Umbilical cord (tissue), 2 donors: ENCODE results near the gene QRSL1. TPM values are rescaled to one million over a fixed set of nuclear protein-coding genes. Genes with fewer than 3 reads are reported as not detected.
"Not testable (repeated sequence)": the region's sequence is repeated elsewhere in the genome, so short reads cannot be mapped to it uniquely, and the experiment has no call there.

Experiments used
- DNase-seq: peaks from one replicate; pipeline ENCODE4 v3.0.0-alpha.2; 2015; ENCODE audit warnings: low spot score
- total RNA-seq: library from RNA; depleted of rRNA; stranded (reverse); fragments of >200 nt; gene quantifications from one replicate; pipeline ENCODE4 v1.2.3, GENCODE V29; 2014; ENCODE audit warnings: low replicate concordance; ENCODE audit not compliant: insufficient read depth

The QRSL1 gene
- total RNA-seq, 1 donor from 2014 or later: 10.6 TPM

DNA sequence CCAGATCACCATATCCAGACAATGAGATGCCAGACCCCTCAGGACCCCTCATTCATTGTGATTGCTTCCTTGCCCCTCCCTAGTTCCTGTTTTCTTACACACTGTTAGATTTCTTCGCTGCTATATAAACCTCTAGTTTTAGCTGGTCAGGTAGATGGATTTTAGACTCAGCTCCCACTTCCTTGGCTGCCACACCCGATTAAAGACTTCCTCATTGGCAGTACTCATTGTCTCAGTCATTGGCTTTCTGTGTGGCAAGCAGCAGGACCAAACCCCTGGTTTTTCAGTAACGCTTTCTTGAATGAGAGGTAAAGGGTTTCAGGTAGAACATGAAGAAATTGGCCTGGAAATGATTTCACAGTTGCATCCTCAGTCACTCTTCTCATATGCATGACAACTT is 47.9 kb downstream of the QRSL1 start:
- no peak for DNase-seq

DNA sequence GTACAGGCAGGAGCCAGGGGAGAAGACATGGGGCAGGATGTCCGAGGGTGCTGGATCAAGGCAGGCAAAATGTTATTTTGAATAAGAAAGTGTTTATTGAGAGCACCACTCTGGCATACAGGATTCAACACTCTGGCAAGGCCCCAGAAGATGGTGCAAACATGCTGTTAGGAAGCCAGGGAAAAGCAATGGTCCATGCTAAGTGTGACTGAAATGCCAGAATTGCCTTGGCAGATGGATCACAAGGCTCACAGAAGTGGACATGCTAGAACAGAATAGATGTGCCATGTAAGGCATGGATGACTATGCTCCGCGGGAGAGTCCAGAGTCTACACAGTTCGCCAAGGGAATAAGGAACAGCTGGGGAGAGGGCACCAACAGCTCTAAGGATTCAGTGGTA is 54.6 kb downstream of the QRSL1 start:
- no peak for DNase-seq

DNA sequence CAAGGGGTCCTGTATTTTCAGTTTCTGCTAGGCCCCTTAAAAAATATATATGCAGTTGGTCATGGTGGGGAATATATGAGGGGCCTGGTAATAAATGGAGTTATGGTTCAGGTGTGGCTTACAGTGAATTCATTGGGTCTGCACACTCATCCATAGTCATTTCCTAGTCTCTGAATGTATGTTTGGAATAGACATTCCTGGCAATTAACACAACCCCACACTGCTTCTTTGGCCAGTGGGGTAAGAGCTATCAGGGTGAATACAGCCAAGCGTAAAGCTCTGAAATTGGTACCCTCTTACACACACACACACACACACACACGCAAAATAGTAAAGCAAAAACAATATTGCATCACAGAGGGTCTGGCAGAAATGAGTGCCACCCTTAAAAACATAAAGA is 56.5 kb downstream of the QRSL1 start:
- no peak for DNase-seq

DNA sequence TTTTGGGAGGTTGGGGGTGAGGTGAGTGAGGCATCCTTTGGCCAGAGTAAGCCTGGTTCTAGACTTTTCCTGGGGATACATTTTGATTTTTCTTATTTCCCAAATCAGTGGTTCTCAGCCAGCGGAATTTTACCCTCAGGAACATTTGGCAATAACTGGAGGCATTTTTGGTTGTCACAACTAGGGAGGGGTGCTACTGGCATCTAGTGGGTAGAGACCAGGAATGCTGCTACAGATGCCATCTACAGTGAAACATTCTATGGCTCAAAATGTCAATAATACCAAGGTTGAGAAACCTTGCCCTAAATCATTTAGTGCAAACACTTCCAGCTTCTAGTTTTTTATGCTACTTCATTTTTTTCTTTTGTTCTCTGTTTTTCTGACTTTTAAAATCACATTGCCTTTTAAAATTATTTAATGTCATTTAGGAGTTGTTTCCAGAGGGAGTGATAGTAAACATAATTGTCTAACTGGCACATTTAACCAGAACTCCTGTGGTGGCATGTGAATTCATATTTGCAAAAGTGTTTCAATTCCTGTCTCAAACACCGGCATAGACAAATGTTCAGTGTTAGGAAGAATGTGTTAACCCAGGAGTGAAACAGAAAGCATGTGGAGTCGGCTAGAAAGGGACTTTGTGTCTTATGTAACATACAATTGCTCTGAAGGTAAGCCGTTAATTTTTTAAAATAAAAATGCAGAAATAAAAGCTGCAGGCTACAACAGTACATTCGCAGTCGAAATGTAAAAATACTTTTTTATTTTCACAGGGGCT is 59.0 kb downstream of the QRSL1 start:
- DNase-seq: no peak

DNA sequence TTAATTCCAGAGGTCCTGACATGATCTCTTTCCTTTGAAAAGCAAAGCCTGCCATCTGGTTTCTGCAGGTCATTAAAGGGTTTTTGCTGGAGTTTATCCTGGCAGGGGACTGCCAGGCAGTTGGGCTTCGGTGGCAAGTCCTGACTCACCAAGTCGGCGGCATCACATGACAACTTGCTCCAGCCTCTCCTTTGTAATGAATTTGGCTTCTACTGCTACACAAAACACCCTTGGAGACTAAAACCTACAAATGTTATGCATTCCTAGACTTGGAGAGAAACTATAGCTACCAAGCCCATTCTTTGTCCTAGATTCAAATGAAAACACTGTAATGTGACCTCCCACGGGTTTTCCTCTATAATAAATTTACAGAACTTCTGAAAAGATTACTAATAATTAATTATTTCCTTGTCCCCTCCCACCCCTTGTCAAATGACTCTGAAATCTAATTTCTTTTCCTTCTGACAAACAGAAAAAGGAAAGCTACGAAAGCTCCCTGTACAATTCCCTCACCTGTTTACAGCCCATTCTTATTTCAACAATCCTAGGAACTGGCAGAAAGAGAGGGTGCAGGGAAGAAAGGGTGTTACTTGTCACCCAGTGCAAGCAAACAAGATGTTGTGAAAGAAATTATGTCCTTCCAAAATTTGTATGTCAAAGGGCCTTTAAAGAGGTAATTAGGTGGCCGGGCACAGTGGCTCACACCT is 62.9 kb downstream of the QRSL1 start:
- peak; percentile 61 for DNase-seq

DNA sequence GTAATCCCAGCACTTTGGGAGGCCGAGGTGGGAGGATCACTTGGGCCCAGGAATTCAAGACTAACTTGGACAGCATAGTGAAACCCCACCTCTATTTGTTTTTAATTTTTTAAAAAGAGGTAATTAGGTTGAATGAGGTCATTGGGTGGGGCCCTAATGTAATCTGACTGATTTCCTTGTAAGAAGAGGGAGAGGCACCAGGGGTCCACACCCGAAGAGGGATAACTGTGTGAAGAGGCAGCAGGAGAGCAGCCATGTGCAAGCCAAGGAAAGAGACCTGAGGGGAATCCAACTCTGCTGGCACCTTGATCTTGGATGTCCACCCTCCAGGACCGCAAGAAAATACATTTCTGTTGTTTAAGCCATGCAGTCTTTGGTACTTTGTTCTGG is 63.4 kb downstream of the QRSL1 start:
- DNase-seq: no peak

DNA sequence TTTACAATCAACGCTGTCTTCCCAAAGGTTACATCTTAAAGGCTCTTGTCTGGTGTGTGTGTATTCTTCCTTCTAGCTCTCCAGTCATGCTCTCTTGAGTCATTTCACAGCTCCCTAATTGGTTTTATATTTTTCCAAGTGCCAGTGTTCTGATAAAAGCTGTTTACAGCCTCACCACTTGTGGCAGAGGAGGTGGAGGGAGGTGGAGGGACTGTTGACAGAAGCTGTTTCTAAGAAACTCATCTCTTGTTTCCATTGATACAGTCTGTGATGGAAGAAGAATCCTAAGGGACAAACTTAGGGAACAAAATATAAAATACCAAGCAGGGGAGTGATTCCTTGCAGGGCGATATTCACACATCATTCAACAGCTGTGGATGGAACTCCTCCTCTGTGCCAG is 64.0 kb downstream of the QRSL1 start:
- DNase-seq: no peak

DNA sequence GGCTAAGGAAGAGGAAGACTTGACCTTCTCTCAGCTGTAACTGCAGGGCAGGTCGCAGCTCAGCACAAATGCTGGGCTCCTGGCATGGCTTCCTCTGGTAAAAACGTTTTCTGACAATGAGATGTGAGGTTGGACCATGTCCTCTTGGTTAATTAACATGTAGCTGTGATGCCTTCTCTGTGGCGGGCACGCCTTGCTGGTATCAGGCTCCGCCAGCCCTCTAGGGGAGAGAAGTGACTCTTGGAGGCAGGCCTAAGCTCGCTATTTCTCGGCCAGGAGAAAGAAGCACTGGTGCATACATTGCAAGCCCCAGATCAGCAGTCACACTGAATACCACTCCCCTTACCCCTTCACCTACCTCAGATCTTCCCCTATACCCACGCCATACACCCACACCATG is 65.0 kb downstream of the QRSL1 start:
- DNase-seq: no peak

DNA sequence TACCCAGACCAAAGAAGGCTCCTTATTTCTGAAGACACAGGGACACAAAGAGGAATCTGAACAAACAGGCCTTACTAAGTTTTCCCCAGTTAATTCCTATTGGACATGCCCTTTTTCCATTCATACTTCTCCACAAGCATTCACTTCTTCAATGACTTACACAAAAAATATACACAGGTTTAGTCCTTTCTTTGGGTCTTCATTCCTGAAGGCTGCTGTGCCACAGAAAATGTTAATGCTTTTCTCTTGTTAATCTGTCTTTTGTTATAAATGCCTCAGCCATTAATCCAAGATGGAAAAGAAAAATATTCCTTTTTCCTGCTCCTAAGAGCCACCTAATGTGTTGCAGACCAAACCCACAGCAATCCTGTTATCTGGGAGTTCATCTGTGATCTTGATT is 71.2 kb downstream of the QRSL1 start:
- DNase-seq: no peak

DNA sequence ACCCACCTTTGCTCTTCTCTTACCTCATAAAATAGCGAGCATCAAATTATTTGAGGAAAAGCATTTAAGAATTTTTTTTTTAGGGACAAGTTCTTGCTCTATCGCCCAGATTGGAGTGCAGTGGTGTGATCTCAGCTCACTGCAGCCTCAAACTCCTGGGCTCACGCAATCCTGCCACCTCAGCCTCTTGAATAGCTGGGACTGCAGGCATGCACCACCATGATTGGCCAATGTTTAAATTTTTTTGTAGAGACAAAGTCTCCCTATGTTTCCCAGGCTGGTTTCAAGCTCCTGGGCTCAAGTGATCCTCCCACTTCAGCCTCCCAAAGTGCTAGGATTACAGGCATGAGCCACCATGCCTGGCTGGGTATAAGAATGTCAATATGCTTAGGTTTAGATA is 71.8 kb downstream of the QRSL1 start:
- not testable (repeated sequence) for DNase-seq

DNA sequence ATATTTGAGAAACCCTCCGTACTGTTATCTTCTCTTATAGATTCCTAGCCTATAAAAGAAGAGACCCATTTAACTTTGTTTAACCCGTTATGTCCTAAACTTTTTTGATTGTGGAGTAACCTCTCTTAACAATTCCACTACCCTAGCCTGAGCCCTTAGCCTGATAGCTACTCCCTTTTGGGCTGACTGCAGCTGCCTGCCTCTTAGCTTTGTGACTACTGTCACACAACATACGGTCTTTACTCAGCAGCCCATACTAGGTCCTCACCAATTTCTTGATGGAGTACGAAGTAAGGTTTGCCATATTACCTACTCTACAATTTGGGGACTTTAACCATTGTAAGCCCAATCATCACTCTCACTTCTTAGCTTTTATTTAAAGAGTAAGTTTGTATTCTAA is 72.7 kb downstream of the QRSL1 start:
- DNase-seq: no peak

DNA sequence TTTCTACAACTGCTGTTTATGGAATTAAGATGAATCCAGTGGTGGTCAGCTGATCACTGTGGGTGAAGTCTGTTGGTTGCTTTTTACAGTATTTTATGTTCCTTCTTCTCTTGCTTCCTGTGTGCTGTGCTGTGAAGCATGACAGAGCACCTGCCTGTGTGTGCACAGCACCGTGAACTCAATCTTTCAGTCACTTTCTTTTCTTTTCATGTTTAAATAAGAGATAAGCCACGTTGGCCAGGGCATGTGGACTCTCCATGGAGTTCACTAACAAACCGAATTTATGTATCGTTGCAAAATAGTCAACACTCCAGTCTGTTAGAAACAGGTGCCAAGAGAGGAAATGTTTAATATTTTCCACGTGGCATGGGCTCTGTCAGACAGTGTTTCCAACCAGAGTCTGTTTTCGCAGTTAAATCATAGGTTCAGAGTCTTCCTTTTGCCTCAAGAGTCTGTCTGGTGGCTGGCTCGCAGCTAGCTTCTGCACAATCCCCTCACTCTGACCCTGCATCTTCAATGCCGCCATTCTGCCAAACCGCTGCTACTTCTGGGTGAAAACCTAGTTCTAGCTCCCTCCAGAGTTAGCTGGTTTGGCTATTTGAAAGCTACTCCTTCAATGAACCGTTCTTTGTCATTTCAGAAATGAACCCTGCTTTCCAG is 73.2 kb downstream of the QRSL1 start:
- no peak for DNase-seq

DNA sequence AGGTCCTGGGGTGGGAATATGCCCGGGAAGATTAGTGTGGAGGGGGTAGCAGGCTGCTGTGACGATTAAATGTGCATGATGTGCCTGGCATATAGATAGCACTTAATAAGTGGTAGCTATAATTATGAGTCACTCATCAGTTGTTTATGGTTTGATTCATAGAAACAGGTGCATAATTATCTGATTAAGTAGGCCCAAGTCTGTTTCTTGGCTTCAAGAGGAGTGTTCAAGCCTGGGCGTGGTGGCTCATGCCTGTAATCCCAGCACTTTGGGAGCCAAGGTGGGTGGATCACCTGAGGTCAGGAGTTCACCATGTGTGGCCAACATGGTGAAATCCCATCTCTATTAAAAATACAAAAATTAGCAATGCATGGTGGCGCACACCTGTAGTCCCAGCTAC is 74.9 kb downstream of the QRSL1 start:
- DNase-seq: no peak

DNA sequence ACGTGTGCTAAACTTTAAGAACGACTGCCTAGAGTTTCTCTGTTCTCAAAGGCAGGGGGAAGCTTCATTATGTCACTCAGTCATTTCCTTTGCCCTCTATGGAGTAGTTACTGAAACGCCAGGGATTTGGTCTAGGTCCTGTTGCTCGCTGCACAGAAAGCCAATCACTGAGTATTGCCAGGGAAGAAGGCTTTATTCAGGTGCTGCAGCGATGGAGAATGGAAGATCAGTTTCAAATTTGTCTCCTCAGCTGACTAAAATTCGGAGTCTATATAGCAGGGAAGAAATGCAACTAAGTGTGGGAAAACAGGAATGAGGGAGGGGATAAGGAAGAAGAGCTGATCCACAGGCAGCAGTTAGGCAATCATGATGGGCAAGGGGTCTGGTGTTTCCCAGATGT is 75.8 kb downstream of the QRSL1 start:
- DNase-seq: no peak

DNA sequence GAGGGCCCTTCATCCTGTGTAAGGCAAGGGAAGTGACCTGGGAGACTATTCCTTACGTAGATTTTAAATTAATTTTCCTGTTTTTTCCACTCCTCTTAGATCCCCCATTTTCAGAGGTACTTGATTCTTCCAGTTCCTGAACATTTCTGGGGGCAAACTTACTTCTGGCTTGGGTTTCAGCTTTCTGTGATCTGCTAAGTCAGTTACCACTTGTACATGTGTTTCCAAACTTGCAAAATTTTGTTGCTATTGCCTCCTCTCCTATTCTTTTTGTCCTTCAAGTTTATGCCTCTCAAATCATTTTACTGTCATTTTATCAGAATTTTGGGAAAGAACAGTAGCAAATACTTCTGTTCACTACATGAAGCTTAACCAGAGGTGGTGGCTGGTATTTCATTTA is 81.2 kb downstream of the QRSL1 start:
- DNase-seq: no peak

DNA sequence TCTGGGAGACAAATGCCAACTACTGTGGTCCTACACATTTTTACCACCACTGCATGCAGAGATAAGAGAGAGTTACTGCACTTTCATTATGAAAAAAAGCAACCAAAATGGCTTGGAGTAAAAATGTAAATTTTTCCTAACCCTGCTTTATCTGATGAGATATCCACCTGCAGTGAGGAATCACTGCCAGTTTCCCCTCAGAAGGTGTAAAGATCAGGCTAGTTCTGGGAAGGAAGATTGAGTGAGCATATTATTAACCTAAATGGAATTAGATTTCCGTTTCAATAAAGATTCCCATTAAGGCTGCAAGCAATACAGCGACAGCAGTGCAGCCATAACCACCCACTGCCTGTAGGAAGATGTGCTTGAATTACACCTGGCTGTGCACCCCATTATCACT is 84.9 kb downstream of the QRSL1 start:
- no peak for DNase-seq

DNA sequence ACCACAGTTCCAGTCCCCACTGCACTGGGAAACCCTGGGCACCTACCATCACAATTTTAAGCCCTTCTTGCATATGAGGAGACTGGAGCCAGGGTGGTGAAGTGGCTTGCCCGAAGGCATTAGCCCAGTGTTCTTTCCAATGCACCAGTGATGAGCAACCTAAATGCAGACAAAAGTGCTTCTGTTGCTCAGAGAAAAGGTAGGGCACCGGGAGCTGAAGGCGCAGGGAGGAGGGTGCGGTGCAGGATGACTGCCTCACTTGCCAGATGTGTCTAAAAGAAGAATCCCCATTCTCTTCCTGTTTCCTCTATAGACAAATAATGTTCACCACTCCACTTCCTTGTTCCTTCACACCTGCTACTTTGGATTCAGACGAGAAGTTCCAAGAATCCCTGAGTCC is 86.5 kb downstream of the QRSL1 start:
- DNase-seq: no peak

DNA sequence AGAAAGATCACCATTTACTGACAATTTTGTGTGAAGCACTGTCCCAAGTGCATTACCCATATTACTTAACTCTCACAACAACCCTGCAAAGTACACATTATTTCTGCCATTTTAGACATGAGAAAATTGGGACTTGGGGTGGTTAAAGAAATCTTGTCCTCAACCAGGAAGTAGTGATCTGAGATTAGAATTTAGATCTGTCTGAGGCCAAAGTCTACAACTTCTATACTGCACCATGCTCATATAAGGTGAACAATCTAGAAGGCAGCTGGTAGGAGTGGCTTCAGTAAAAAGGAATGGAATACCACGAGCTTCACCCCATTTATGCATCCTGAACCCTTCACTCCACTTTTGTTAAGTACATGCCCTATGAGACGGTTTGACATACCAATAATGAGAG is 87.6 kb downstream of the QRSL1 start:
- no peak for DNase-seq

Other genes with a start within 250 kb of the QRSL1 start
- gene RTN4IP1, start 80 bp upstream of the QRSL1 start, total RNA-seq: 1.7 TPM